Measurements from ENCODE around the gene MXRA8.
"Not testable (repeated sequence)": the region's sequence is repeated elsewhere in the genome, so short reads cannot be mapped to it uniquely, and the experiment has no call there.

Gene MXRA8

DNA sequence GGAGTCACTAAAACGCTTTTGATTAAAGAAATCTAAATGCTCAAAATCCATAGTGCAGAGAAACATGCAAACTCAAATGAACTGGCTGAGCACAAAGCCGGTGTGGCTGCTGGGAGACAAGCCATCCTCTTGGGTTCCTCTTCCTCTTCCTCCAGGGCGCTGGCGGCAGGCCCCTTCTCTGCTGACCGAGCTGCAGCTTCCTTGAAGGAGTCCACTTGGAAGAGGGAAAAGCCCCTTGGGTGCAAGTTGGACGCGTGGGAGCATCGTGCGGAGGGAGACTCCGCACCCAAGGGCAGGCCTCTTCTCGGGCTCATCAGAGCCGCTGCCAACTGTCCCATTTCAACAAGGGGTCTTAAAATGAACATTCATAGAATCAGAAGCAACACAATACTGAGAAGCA is 32.9 kb upstream of the MXRA8 start:
- no peak for DNase-seq

DNA sequence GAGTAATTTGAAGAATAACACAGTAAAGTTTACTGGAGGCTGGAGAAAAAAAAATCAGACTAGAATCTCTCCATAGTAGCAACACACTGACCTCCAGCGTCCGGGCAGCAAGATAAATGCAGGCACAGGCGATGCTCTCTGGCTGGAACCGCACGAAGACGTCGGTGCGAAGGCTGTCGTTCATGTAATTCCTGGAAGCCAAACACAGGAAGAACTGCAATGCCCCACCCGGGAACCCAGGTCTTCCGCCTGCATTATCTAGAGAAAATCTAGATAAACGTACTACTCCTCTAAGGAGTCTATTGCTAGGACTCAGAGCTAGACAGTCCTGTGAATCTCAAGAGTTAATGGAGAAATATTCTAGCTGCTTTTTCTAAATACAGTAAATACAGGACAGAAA is 32.3 kb upstream of the MXRA8 start:
- no peak for DNase-seq

- no peak for DNase-seq
Observed at GRCh38 chr1:1388078-1388472, 29.7 kb upstream of the MXRA8 start.

DNA sequence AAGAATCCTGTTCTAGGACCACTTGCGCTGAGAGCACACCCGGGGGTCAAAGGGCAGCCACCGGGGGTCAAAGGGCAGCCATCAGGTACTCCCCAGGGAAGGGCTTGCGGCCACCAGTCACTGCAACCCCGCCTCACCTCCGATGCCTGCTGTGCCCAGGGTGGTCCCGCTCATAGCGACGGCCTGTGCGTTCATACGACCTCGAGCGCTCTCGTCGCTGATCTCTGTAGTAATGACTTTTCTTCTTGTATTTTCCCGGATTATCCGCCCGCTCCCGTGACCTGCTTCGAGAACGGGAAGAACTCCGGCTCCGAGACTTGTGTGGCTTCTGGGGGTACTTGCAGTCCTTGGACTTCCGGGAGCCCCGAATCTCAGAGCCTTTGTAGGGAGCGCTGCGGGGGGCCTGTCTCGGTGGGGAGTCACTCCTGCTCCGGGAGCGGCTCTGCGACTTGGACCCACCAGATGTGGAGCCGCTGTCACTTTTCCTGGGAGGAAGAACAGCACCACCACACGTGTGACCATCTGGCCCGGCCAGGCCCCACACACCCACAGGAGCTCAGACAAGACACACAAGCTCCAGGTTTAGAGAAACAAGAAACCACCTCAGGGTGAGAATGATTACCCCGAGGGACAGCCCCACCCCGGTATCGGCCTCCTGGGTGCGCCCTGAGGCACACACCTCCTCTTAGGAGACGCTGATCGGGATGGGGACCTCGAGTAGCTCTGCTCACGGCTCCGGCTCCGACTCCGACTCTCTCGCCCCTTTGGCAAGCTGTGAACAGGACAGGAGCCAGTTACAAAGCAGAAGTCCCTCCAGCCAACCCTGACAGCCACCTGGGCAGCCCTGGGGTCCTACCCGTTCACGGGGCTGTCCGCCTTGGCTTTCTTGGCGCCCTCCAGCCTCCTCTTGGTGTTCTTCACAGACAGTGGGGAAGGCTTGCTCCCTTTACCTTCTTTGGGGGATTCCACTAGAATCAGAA is 29.0 kb upstream of the MXRA8 start:
- no peak for DNase-seq

DNA sequence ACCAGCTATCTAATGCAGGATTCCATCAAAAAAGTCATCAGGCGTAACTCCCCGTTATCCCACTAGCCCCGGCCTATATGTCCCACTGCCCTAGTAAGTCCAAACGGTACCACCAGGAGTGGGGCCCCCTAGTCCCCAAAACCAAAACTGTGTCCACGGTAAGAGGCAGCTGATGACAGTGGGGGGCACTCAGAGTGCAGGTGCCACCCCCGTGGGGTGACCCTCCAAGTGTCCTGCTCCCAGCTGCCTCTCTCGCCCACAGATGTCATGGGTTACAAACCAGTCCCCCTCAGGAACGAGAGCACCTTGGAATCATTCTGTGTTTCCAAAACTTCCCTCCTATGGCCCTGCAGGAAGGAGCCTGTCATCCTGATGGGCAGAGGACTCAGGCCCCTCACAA is 27.6 kb upstream of the MXRA8 start:
- DNase-seq = no peak

DNA sequence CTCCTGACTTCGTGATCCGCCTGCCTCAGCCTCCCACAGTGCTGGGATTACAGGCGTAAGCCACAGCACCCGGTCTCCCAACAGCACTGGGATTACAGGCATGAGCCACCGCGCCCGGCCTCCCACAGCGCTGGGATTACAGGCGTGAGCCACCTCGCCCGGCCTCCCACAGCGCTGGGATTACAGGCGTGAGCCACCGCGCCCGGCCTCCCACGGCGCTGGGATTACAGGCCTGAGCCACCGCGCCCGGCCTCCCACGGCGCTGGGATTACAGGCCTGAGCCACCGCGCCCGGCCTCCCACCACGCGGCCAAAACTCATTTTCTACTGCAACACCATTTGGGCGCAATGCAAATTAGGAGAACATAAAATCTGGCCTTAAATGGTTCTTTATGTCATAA is 27.0 kb upstream of the MXRA8 start:
- DNase-seq = not testable (repeated sequence)

DNA sequence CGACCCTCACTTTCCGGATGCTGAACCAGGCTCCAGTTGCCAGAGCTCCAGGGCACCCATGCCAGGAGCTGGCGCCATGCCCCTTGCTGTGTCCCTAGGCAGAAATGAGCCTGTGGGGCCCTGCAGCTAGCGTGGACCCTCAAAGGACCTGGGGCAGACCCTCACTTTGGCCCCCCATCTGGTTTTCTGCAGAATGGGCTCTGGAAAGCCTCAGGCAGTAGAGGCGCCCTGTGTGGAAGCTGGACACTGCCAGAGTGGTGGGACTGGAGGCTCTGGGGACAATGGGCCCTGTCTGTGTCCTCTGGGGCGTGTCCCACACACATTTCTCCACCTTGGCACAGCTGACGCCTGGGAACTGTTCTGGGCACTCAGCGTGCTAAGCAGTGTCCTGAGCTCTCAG is 22.9 kb upstream of the MXRA8 start:
- DNase-seq = no peak

DNA sequence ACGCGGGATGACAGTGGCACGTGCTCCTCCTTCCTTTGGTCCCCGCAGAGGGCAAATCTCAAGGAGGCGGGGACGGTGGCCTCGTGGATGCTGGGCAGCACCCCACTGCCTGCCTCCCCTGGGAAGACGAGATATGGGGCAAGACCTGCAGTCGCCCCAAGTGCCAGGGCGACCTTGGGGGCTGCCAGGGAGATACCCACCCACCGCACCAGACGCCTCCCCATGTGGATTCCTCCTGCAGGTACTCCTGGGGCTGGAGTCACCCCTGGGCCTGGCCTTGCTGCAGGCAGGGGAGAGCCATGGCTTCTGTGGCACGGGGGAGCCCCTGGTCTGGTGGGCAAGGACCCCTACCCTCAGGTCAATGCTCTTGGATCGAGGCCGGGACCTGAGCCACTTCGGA is 22.5 kb upstream of the MXRA8 start:
- no peak for DNase-seq

GRCh38 chr1:1377540-1378205 is 19.3 kb upstream of the MXRA8 start:
- no peak for DNase-seq

DNA sequence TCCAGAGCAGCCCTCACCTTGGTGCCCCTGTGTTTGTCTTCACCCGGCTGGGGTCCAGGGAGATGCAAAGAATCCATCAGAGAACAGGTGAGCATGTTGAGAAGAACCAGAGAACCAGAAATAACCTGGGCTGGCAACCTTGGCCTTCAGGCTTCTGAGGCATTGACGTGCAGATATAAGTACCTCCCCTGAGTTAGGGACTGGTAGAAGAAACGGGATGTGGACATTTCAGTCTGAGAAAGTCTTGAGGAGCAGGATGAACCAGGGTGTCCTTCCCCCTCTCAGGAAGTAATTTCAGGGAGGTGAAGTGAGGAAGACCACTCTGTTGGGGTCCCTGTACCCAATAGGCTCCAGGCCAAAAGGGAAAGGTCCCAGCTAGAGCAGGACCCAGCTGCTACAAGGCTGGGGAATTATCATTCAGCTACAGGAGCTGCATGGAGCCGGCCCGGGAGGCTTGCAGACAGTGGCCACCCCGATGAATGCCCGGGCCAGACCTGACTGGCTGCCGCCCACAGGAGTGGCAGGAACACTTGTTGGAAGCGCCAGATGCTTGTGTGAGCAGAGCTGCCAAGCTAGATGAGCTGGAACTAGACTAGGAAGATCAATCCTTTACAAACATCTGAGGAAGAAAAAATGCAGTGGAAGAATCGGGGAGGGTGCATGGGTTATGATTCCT is 18.3 kb upstream of the MXRA8 start:
- no peak for DNase-seq

- peak; percentile 99 for DNase-seq
Observed at GRCh38 chr1:1374929-1375662, 16.7 kb upstream of the MXRA8 start, which contains the start of gene AURKAIP1. Gene AURKAIP1, minus strand, starts transcription at chr1:1375207. Its CDS starts 451 bp downstream, at chr1:1374756.

DNA sequence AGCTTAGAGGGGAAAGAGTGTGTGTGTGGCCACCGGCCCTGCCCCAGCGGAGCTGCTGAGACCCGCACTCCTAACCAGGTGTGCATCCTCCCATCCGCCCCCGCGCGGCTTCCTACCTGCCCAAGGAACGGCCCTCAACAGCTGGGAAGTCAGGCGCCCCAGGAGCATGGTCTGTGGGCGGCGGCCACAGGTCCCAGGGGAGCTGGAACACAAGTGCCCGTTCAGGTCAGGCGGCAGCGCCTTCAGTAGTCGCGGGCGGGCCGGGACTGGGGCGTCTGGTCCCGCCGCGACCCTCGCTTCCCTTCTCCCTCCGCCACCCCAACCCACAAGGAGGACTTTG is 16.2 kb upstream of the MXRA8 start:
- no peak for DNase-seq

DNA sequence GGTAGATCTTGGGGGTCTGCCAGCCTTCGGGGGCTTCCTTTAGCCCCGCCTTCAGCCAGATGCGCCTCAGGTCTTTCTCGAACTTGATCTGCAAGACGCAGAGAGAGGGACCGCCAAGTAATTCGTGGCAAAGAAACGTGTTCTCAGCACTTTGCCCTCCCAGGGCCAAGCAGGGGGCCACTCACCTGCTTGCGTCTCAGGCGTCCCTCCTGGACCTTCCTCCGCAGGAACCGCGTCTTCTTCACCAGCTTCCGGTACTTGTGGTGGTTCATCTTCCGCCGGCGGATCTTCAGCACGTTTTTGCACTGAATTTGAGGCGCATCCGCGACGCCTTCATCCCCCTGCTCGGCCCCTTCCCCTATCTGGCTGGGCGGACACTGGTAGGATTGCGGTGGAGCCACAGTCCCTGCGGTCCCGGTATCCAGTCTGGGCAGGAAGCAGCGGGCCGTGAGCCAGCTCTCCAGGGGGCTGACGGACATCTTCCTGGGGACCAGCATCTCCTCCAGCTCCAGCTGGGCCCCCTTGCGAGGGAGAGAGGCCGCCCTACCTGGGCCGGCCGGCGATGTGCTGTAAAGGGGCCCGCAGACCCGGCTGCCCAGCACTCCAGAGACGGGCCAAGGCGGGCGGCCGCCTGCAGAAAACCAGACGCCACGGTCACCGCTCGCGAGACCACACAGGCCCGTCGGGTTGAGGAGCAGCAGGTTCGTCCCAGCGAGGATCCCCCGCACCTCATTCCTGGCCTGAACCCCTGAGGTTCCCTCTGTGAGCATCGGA is 15.6 kb upstream of the MXRA8 start:
- DNase-seq = no peak

GRCh38 chr1:1373051-1373814 is 14.9 kb upstream of the MXRA8 start:
- DNase-seq = no peak

GRCh38 chr1:1371746-1372711 is 13.7 kb upstream of the MXRA8 start:
- peak; percentile 35 for DNase-seq

DNA sequence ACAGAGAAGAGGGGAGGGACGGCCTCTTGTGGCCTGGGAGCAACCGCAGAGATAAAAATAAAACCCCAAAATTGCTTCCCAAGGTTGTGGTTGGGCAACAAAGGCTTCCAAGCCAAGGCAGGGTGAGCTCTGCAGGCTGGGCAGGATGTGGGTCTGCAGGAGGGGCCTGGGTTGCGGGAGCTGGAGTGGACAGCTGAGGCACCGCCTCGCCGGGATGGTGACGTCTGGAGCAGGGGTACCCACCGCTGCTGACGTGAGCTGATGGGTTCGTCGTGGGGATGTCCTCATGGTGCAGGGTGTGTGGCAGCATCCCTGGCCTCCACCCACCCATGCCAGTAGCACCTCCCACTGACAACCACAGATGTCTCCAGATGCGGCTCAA is 13.0 kb upstream of the MXRA8 start:
- no peak for DNase-seq

- DNase-seq = no peak
Observed at GRCh38 chr1:1370771-1371300, 12.5 kb upstream of the MXRA8 start.

DNA sequence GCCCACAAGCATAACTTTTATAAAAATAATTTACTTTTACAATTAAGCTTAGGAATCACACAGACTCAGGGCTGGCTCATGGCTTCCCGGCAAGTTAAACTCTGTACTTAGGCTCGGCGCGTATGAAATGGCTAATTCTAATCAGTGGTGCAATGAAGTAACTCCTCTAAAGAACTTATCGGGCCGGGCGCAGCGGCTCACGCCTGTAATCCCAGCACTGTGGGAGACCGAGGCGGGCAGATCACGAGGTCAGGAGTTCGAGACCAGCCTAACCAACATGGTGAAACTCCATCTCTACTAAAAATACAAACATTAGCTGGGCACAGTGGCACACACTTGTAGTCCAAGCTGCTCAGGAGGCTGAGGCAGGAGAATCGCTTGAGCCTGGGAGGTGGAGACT is 11.7 kb upstream of the MXRA8 start:
- DNase-seq = not testable (repeated sequence)

GRCh38 chr1:1367315-1367714 is 9.0 kb upstream of the MXRA8 start:
- no peak for DNase-seq

DNA sequence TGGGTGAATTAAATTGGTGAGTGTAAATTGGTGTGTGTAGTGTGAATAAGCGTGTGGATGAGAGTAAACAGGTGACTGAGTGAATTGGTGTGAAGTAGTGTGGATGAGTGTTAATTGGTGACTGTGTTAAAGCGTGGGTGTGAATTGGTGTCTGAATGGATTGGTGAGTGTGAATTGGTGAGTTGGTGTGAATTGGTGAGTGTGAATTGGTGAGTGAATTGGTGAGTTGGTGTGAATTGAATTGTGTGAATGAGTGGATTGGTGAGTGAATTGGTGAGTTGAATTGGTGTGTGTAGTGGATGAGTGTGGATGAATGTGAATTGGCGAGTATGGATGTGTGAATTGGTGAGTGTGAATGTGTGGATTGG is 8.3 kb upstream of the MXRA8 start:
- no peak for DNase-seq

All from NCI-H2029 (cell line).